PC-9 (cell line): Measurements from ENCODE around the gene SLC17A7. TPM values are rescaled to one million over a fixed set of nuclear protein-coding genes. Genes with fewer than 3 reads are reported as not detected.

Experiments used
- BruUV-seq: library from RNA; stranded (reverse); fragments of 400-500 nt; replicated peaks from 2 replicates; lab custom pipeline; 2021; lab: Mats Ljungman, UMichigan
- CTCF ChIA-PET: fragments of 300-600 bp; sonication (Branson Sonifier 250); formaldehyde crosslinking; loops from one replicate; lab custom pipeline; 2022; ENCODE audit warnings: antibody characterized with exemption; lab: Charles Lee
- POLR2A ChIA-PET: fragments of 300-600 bp; sonication (Branson Sonifier 250); formaldehyde crosslinking; loops from one replicate; lab custom pipeline; 2022; ENCODE audit warnings: antibody characterized with exemption; ENCODE audit not compliant: unreplicated experiment; lab: Charles Lee
- DNase-seq, 2 experiments: peaks; one replicate each; pipeline versions ENCODE4 v3.0.0 to v3.0.0-alpha.2; 2015 to 2022; ENCODE audit warnings: mixed read lengths in 1 of 2
- H2AFZ ChIP-seq: fragments of 200-600 bp; sonication (generic); 2 replicates; pipeline ENCODE4 v1.8.1; 2017; ENCODE audit warnings: antibody characterized with exemption
- H3F3A ChIP-seq: fragments of 200-600 bp; sonication (generic); 2 replicates; pipeline ENCODE4 v1.8.1; 2017; ENCODE audit warnings: antibody characterized with exemption, mild to moderate bottlenecking, low read depth; ENCODE audit not compliant: insufficient read depth
- H3K27ac ChIP-seq: fragments of 200-600 bp; sonication (generic); 2 replicates; pipeline ENCODE4 v1.6.1; 2016; ENCODE audit warnings: mixed run types
- H3K27me3 ChIP-seq: fragments of 200-600 bp; sonication (generic); 2 replicates; pipeline ENCODE4 v1.6.1; 2016; ENCODE audit warnings: low read depth, mixed run types; ENCODE audit not compliant: insufficient read depth
- H3K36me3 ChIP-seq: fragments of 200-600 bp; sonication (generic); 2 replicates; pipeline ENCODE4 v1.6.1; 2016; ENCODE audit warnings: low read depth, mixed run types
- H3K4me1 ChIP-seq: fragments of 200-600 bp; sonication (generic); replicated peaks from 2 replicates; pipeline ENCODE4 v1.6.1; 2016; ENCODE audit warnings: mixed run types; ENCODE audit not compliant: insufficient read depth
- H3K4me2 ChIP-seq: fragments of 200-600 bp; sonication (generic); 2 replicates; pipeline ENCODE4 v1.6.1; 2017; ENCODE audit warnings: mixed run types
- H3K4me3 ChIP-seq: fragments of 200-600 bp; sonication (generic); 2 replicates; pipeline ENCODE4 v1.6.1; 2016; ENCODE audit warnings: mixed run types
- H3K79me2 ChIP-seq: fragments of 200-600 bp; sonication (generic); 2 replicates; pipeline ENCODE4 v1.6.1; 2017; ENCODE audit warnings: low read depth, mixed run types
- H3K9me2 ChIP-seq: fragments of 200-600 bp; sonication (generic); 2 replicates; pipeline ENCODE4 v1.8.1; 2017; ENCODE audit warnings: mild to moderate bottlenecking; ENCODE audit not compliant: insufficient read depth
- H3K9me3 ChIP-seq: fragments of 200-600 bp; sonication (generic); 2 replicates; pipeline ENCODE4 v1.8.1; 2016; ENCODE audit warnings: low read depth; ENCODE audit not compliant: insufficient read depth
- H4K20me1 ChIP-seq: fragments of 200-600 bp; sonication (generic); 2 replicates; pipeline ENCODE4 v1.8.1; 2017; ENCODE audit not compliant: insufficient read depth
- EZH2 ChIP-seq: fragments of 200-600 bp; sonication (generic); IDR thresholded peaks from 2 replicates; pipeline ENCODE4 v1.8.0; 2017; ENCODE audit warnings: antibody characterized with exemption, low read depth
- intact Hi-C: fragments of 100-400 bp; cut with micrococcal nuclease; formaldehyde crosslinking; loops from one replicate; pipeline ENCODE4 v1.10.0; 2022; ENCODE audit not compliant: unreplicated experiment
- total RNA-seq: library from RNA; stranded (reverse); gene quantifications from 2 replicates; pipeline ENCODE4 v1.2.3, GENCODE V29; 2021
- TF ChIP-seq, protein P1 (sequence below): fragments of 200-600 bp; sonication (generic); conservative IDR thresholded peaks from 2 replicates; pipeline ENCODE4 v1.6.1; 2017; ENCODE audit warnings: mixed run types, antibody characterized with exemption, mild to moderate bottlenecking, moderate library complexity

The SLC17A7 gene
- total RNA-seq, 1 experiment from 2014 or later = 0.68 TPM

DNA sequence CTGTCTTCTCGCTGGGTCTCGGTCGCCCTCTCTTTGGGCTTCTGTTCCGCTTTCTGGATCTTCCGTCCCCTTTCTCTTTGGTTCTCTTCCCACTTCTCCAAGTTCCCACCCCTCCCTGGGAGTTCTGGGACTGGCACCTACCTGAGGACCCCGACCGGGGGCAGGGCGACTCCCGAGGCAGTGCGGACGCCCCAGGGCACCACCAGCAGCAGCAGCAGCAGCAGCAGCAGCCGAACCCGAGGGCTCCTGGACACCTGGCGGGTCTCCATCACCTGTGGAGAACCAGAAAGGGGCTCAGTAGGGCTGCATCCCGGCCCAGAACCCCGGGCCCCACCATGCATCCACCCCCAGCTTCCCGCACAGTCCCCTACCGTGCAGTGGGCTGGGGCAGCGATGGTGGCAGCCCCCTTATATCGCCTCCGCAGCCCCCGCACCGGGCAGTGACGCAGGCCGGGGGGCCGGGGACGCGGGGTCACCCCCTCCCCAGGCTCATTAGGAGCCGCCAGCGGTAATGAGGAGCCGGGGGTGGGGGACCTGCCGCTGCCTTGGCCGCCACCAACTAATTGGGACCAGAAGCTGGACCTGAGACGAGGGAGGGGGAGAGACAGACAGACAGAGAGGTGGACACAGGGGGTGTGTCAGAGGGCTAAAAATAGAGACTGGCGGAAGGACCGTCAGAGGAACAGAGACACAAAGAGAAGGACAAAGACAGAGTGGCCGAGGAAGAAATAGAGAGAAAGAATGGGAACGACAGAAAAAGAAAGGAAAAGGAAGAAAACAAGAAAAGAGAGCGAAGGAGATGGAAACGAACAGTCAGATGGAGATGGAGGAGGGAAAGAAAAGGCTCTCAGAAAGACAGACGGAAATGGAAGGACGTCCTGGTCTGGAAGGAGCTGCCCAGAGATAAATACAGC lies 18.0 kb downstream of the SLC17A7 start, which contains the start of gene PTH2:
PTH2 (minus strand) TSS at position 371 of the 914 bp plus-strand sequence; CDS start at position 269, 102 bp downstream.
- BruUV-seq = no TSS peak
- no peaks in the 10 kb centered on the region for H3F3A ChIP-seq
- no peak within 1 kb of the TSS for H2AFZ ChIP-seq
- CTCF ChIA-PET = interaction anchor here (0.6 kb wide), 1 partner anchor 95 kb away, joined by 4 read pairs; no protein-coding TSS in a partner anchor
- H3K4me1 ChIP-seq = no peaks in the 10 kb centered on the region
- no peaks in the 10 kb centered on the region for H3K9me2 ChIP-seq
- H3K4me3 ChIP-seq = no peak within 1 kb of the TSS
- H3K36me3 ChIP-seq = no peaks in the 10 kb centered on the region
- H3K9me3 ChIP-seq = no peaks in the 10 kb centered on the region
- TF ChIP-seq EZH2 = no peak
- TF ChIP-seq, protein P1, sequence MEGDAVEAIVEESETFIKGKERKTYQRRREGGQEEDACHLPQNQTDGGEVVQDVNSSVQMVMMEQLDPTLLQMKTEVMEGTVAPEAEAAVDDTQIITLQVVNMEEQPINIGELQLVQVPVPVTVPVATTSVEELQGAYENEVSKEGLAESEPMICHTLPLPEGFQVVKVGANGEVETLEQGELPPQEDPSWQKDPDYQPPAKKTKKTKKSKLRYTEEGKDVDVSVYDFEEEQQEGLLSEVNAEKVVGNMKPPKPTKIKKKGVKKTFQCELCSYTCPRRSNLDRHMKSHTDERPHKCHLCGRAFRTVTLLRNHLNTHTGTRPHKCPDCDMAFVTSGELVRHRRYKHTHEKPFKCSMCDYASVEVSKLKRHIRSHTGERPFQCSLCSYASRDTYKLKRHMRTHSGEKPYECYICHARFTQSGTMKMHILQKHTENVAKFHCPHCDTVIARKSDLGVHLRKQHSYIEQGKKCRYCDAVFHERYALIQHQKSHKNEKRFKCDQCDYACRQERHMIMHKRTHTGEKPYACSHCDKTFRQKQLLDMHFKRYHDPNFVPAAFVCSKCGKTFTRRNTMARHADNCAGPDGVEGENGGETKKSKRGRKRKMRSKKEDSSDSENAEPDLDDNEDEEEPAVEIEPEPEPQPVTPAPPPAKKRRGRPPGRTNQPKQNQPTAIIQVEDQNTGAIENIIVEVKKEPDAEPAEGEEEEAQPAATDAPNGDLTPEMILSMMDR = no peak
- H3K79me2 ChIP-seq = no peaks in the 10 kb centered on the region
- no peak within 1 kb of the TSS for H3K27ac ChIP-seq
- POLR2A ChIA-PET = no interaction called here
- no peaks in the 10 kb centered on the region for H4K20me1 ChIP-seq
- peaks cover 98% of the 10 kb centered on the region for H3K27me3 ChIP-seq
- no peak within 1 kb of the TSS for H3K4me2 ChIP-seq
- intact Hi-C loops = no loop called here
- DNase-seq = no peak

DNA sequence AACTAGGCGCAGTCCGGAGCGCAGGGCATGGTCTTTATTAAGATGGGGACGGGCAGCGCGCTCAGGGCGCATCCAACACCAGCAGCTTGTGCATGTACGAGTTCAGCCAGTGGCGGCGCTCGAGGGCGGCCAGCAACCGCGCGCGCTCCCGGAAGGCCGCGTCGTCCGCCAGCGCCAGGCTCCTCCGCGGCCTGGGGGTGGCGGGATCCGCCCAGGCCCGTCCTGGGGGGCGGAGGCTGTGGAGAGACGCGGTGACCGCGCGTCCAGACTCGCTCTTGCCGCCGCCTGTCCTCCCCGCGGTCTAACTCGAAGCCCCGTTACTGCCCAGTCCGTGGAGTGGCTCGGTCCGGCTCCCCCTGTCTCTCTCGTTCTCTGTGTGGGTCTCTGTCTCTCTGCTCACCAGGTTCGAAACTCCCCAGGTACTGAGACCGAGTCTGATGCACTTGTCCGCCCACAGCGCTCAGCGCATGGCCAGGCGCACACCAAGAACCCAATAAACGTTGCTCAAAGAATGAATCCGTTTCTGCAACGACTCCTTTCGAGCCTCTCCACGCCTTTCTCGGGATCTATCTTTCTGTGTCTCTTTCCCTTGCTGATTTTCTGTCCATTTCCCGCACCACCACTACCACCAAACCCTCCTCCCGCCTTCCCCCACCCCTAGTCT lies 18.8 kb downstream of the SLC17A7 start:
- H3K4me3 ChIP-seq = no peak overlapping the region
- no peaks in the 10 kb centered on the region for H3K79me2 ChIP-seq
- H3K4me1 ChIP-seq = no peaks in the 10 kb centered on the region
- no peak overlapping the region for H3K4me2 ChIP-seq
- no peak overlapping the region for H3K27ac ChIP-seq
- no peaks in the 10 kb centered on the region for H4K20me1 ChIP-seq
- H3K9me2 ChIP-seq = no peaks in the 10 kb centered on the region
- TF ChIP-seq, protein P1 = no peak
- TF ChIP-seq EZH2 = no peak
- no peaks in the 10 kb centered on the region for H3K9me3 ChIP-seq
- DNase-seq = no peak
- no peaks in the 10 kb centered on the region for H3F3A ChIP-seq
- no TSS peak for BruUV-seq
- intact Hi-C loops = no loop called here
- ChIA-PET CTCF (no interaction called here), POLR2A (no interaction called here)
- no peaks in the 10 kb centered on the region for H3K36me3 ChIP-seq
- peaks cover 98% of the 10 kb centered on the region for H3K27me3 ChIP-seq
- H2AFZ ChIP-seq = no peak overlapping the region

DNA sequence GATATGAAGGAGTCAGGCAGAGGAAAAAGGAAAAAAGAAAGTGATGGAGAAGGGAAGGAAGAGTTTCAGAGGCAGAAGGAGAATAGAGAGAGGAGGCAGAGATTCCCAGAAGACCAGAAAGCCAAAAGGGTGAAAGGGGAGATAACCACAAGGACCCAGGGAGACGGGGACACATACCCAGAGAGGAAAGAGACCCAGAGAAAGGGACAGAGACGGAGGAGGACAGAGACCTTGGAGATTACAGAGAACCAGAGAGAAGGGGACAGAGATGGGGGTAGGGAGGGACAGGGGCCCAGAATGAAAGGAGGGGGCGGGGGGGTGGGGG lies 19.5 kb downstream of the SLC17A7 start:
- no peaks in the 10 kb centered on the region for H4K20me1 ChIP-seq
- DNase-seq = no peak
- POLR2A ChIA-PET = no interaction called here
- H3K4me3 ChIP-seq = no peak overlapping the region
- no peaks in the 10 kb centered on the region for H3K9me2 ChIP-seq
- no peak overlapping the region for H3K4me2 ChIP-seq
- CTCF ChIA-PET = no interaction called here
- intact Hi-C loops = no loop called here
- H3K4me1 ChIP-seq = no peaks in the 10 kb centered on the region
- H3K27ac ChIP-seq = no peak overlapping the region
- H2AFZ ChIP-seq = no peak overlapping the region
- no peaks in the 10 kb centered on the region for H3F3A ChIP-seq
- H3K9me3 ChIP-seq = no peaks in the 10 kb centered on the region
- no TSS peak for BruUV-seq
- no peaks in the 10 kb centered on the region for H3K36me3 ChIP-seq
- H3K79me2 ChIP-seq = no peaks in the 10 kb centered on the region
- H3K27me3 ChIP-seq = peaks cover 98% of the 10 kb centered on the region
- TF ChIP-seq, protein P1 = no peak
- TF ChIP-seq EZH2 = no peak
